ENCODE measurements around the gene ACSL5.
"Not testable (repeated sequence)": the region's sequence is repeated elsewhere in the genome, so short reads cannot be mapped to it uniquely, and the experiment has no call there.

The ACSL5 gene

GRCh38 chr10:112404617-112405016 lies 30.7 kb downstream of the ACSL5 start:
- H3K4me3 Mint-ChIP-seq = no peak overlapping the region
- H3K9me3 Mint-ChIP-seq = no peaks in the 10 kb centered on the region
- peak overlapping the region; percentile 27 for H3K27ac Mint-ChIP-seq
- no peak for DNase-seq (ENCODE audit: low spot score in 2 of 2)
- ATAC-seq = no peak
- peaks cover 66% of the 10 kb centered on the region for H3K36me3 Mint-ChIP-seq
- H3K4me1 Mint-ChIP-seq = peaks cover 7% of the 10 kb centered on the region

- H3K4me3 Mint-ChIP-seq; H3K9me3 Mint-ChIP-seq; H3K4me1 Mint-ChIP-seq; DNase-seq (ENCODE audit: low spot score in 2 of 2); ATAC-seq: not testable (repeated sequence)
- H3K36me3 Mint-ChIP-seq = peaks cover 88% of the 10 kb centered on the region
- H3K27ac Mint-ChIP-seq = peak overlapping the region; percentile 63
Observed at GRCh38 chr10:112406806-112407205, 32.9 kb downstream of the ACSL5 start.

GRCh38 chr10:112407696-112408095 lies 33.8 kb downstream of the ACSL5 start:
- H3K4me1 Mint-ChIP-seq = no peaks in the 10 kb centered on the region
- no peak for ATAC-seq
- no peaks in the 10 kb centered on the region for H3K9me3 Mint-ChIP-seq
- H3K36me3 Mint-ChIP-seq = peaks cover 97% of the 10 kb centered on the region
- H3K27ac Mint-ChIP-seq = peak overlapping the region; percentile 78
- no peak overlapping the region for H3K4me3 Mint-ChIP-seq
- DNase-seq (ENCODE audit: low spot score in 2 of 2) = no peak

- Mint-ChIP-seq H3K4me1 (no peaks in the 10 kb centered on the region), H3K36me3 (peaks cover 100% of the 10 kb centered on the region), H3K9me3 (no peaks in the 10 kb centered on the region), H3K4me3 (no peak overlapping the region), H3K27ac (peak overlapping the region; percentile 78)
- DNase-seq (ENCODE audit: low spot score in 2 of 2) (no peak), ATAC-seq (no peak)
Observed at GRCh38 chr10:112409299-112409698, 35.4 kb downstream of the ACSL5 start.

DNA sequence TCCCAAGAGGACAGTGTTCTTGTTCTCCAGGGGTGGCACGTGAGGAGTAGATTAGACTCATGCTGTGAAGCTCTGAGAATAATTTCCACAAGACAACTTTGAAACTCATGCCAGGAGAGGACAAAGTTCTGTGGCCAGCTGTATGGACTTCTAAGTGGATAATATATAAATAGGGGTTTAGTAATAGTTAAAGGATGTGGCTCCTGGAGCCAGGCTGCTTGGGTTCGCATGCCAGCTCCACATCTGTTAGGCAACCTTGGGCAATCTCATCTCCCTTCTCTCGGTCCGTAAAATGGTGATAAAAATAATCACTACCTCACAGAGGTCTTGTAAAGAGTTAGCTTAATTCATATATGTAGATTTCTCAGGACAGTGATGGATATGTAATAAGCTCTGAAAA lies 35.8 kb downstream of the ACSL5 start:
- Mint-ChIP-seq H3K27ac (peak overlapping the region; percentile 78), H3K9me3 (no peaks in the 10 kb centered on the region), H3K4me3 (no peak overlapping the region), H3K36me3 (peaks cover 100% of the 10 kb centered on the region), H3K4me1 (no peaks in the 10 kb centered on the region)
- ATAC-seq (no peak), DNase-seq (ENCODE audit: low spot score in 2 of 2) (no peak)

GRCh38 chr10:112412696-112413095 lies 38.8 kb downstream of the ACSL5 start:
- Mint-ChIP-seq H3K4me1 (no peaks in the 10 kb centered on the region), H3K36me3 (peaks cover 100% of the 10 kb centered on the region), H3K9me3 (no peaks in the 10 kb centered on the region), H3K27ac (no peak overlapping the region), H3K4me3 (no peak overlapping the region)
- no peak for ATAC-seq
- DNase-seq (ENCODE audit: low spot score in 2 of 2) = no peak

DNA sequence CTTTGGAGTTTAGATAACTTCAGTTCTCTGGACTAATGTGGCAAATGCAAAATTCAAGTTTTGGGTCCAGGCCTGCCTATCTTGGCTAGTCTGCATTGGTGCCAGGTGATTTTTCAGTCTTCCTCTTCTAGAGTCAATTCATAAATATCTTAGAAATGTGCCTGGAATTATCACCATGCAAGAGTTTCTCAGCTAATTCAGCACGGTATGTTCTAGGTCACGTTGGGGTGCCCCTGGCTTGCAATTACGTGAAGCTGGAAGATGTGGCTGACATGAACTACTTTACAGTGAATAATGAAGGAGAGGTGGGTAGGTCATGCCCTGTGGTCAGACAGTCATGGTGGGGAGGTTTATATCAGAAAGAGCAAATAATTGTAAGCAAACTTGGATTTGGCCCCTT lies 47.8 kb downstream of the ACSL5 start:
- no peak for ATAC-seq
- Mint-ChIP-seq H3K4me3 (no peak overlapping the region), H3K27ac (peak overlapping the region; percentile 68), H3K9me3 (no peaks in the 10 kb centered on the region), H3K4me1 (no peaks in the 10 kb centered on the region), H3K36me3 (peaks cover 100% of the 10 kb centered on the region)
- DNase-seq (ENCODE audit: low spot score in 2 of 2) = no peak

- no peaks in the 10 kb centered on the region for H3K9me3 Mint-ChIP-seq
- ATAC-seq (no peak), DNase-seq (ENCODE audit: low spot score in 2 of 2) (no peak)
- H3K36me3 Mint-ChIP-seq = peaks cover 99% of the 10 kb centered on the region
- H3K4me3 Mint-ChIP-seq = no peak overlapping the region
- H3K27ac Mint-ChIP-seq = no peak overlapping the region
- peaks cover 7% of the 10 kb centered on the region for H3K4me1 Mint-ChIP-seq
Observed at GRCh38 chr10:112424651-112425050, 50.7 kb downstream of the ACSL5 start.

- H3K36me3 Mint-ChIP-seq = peaks cover 99% of the 10 kb centered on the region
- H3K9me3 Mint-ChIP-seq = no peaks in the 10 kb centered on the region
- peak overlapping the region; percentile 49 for H3K27ac Mint-ChIP-seq
- no peak overlapping the region for H3K4me3 Mint-ChIP-seq
- peaks cover 7% of the 10 kb centered on the region for H3K4me1 Mint-ChIP-seq
- ATAC-seq (no peak), DNase-seq (ENCODE audit: low spot score in 2 of 2) (no peak)
Observed at GRCh38 chr10:112426111-112426510, 52.2 kb downstream of the ACSL5 start.

- Mint-ChIP-seq H3K4me1 (peaks cover 7% of the 10 kb centered on the region), H3K4me3 (no peak overlapping the region), H3K36me3 (peaks cover 99% of the 10 kb centered on the region), H3K27ac (peak overlapping the region; percentile 27), H3K9me3 (no peaks in the 10 kb centered on the region)
- no peak for DNase-seq (ENCODE audit: low spot score in 2 of 2)
- ATAC-seq = no peak
Observed at GRCh38 chr10:112429147-112429546, 55.2 kb downstream of the ACSL5 start.

- H3K27ac Mint-ChIP-seq = peak overlapping the region; percentile 27
- no peak for DNase-seq (ENCODE audit: low spot score in 2 of 2)
- H3K9me3 Mint-ChIP-seq = no peaks in the 10 kb centered on the region
- peaks cover 10% of the 10 kb centered on the region for H3K4me1 Mint-ChIP-seq
- peaks cover 99% of the 10 kb centered on the region for H3K36me3 Mint-ChIP-seq
- no peak for ATAC-seq
- no peak overlapping the region for H3K4me3 Mint-ChIP-seq
Observed at GRCh38 chr10:112429654-112430230, 55.8 kb downstream of the ACSL5 start.

DNA sequence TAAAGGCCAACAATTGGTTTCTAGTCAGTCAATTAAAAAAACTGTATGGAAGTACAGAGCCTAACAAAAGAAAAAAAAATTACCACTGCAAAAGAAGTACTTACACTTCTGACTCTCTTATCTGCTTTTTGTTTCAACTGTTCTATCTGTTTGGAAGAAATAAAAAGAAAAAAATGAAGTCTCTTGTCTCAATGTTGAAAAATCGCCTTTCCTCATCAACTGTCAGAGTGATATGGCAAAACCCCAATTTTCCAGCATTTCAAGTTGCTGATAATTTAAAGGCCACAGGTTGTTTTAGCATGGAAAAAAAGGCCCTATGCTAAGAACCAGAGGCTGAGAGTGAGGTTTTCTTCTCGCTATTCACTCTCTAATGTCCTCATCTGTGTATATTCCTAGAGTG lies 59.2 kb downstream of the ACSL5 start:
- Mint-ChIP-seq H3K9me3 (no peaks in the 10 kb centered on the region), H3K4me3 (no peak overlapping the region), H3K4me1 (peaks cover 12% of the 10 kb centered on the region), H3K27ac (no peak overlapping the region), H3K36me3 (peaks cover 99% of the 10 kb centered on the region)
- no peak for DNase-seq (ENCODE audit: low spot score in 2 of 2)
- ATAC-seq = no peak

DNA sequence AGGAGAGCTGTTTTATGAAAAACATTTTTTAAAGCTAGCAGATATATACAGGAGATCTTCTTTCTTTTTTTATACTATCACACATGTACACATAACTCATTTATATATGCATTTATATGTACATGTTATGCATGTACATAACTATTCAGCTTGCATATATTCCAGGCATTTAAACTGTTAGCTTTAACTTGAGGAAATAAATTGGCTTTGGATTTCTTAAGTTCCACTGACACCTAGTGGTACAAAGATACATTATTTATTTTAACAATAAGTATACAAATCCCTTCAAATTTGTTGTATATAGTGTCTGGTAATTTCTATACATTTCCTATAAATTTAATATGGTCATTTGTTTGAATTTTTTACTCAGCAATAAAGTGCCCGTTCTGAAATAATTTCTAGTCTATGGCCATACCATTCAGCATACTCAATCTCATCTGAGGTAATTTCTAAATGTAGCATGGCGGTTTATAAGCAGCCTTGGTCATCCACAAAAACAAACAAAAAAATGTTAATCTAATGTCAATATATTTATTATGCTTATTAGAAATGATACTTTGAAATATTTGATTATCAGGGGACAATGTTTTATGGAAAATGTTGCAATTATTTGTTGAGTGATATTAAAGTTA lies 61.2 kb downstream of the ACSL5 start:
- no peaks in the 10 kb centered on the region for H3K9me3 Mint-ChIP-seq
- H3K27ac Mint-ChIP-seq = peak overlapping the region; percentile 63
- DNase-seq (ENCODE audit: low spot score in 2 of 2) (no peak), ATAC-seq (no peak)
- peaks cover 100% of the 10 kb centered on the region for H3K36me3 Mint-ChIP-seq
- peaks cover 5% of the 10 kb centered on the region for H3K4me1 Mint-ChIP-seq
- no peak overlapping the region for H3K4me3 Mint-ChIP-seq

- no peak overlapping the region for H3K27ac Mint-ChIP-seq
- H3K36me3 Mint-ChIP-seq = peaks cover 97% of the 10 kb centered on the region
- no peak overlapping the region for H3K4me3 Mint-ChIP-seq
- H3K4me1 Mint-ChIP-seq = peaks cover 24% of the 10 kb centered on the region
- DNase-seq (ENCODE audit: low spot score in 2 of 2) = no peak
- ATAC-seq = no peak
- no peaks in the 10 kb centered on the region for H3K9me3 Mint-ChIP-seq
Observed at GRCh38 chr10:112438356-112438755, 64.4 kb downstream of the ACSL5 start.

DNA sequence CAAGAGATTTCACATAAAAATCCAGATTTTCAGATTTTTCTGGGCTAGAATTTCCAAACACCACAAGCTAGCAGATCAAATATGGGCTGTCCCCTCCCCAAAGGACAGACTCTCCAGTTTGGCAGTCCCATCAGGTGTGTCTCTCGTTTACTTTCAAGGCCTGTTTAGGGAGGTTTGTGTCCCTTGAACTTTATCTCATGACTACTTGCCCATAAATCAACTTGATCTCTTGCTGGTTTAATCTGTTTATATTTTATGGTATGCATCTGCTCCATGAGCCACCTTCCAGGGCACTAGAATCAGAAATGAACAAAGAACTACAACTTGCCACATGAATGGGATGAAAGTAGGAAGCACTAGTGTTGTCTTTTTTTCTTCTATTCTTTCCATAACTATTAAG lies 67.6 kb downstream of the ACSL5 start:
- ATAC-seq (no peak), DNase-seq (ENCODE audit: low spot score in 2 of 2) (no peak)
- Mint-ChIP-seq H3K36me3 (peaks cover 95% of the 10 kb centered on the region), H3K4me3 (no peak overlapping the region), H3K4me1 (peaks cover 40% of the 10 kb centered on the region), H3K27ac (peak overlapping the region; percentile 79), H3K9me3 (no peaks in the 10 kb centered on the region)

- peak overlapping the region; percentile 10 for H3K4me3 Mint-ChIP-seq
- peaks cover 40% of the 10 kb centered on the region for H3K4me1 Mint-ChIP-seq
- DNase-seq (ENCODE audit: low spot score in 2 of 2) (no peak), ATAC-seq (peak; percentile 47)
- peak overlapping the region; percentile 79 for H3K27ac Mint-ChIP-seq
- H3K9me3 Mint-ChIP-seq = no peaks in the 10 kb centered on the region
- H3K36me3 Mint-ChIP-seq = peaks cover 94% of the 10 kb centered on the region
Observed at GRCh38 chr10:112442063-112442462, 68.1 kb downstream of the ACSL5 start.

All from stimulated activated effector memory CD8-positive, alpha-beta T cell treated with anti-CD3 and anti-CD28 coated beads, Interleukin-12 subunit alpha, Interleukin-12 subunit beta, amount 100 ng/mL, for 72 hours (primary cell).